Testis (tissue), 2 donors: ENCODE results near the gene CARMIL1.

Experiments
- POLR2A ChIP-seq: fragments of 450-650 bp; IDR thresholded peaks from one replicate; pipeline ENCODE4 v1.6.1; 2017; ENCODE audit warnings: antibody characterized with exemption, mild to moderate bottlenecking, moderate library complexity
- TF ChIP-seq, protein P1 (sequence below), 3 experiments: fragments of 450-650 bp in 2 of 3; fragments of 200-600 bp in 1 of 3; sonication (generic) in 1 of 3; IDR thresholded peaks; one replicate each; pipeline ENCODE4 v1.5.1; 2016 to 2019; ENCODE audit warnings: antibody characterized with exemption in 3 of 3, mild to moderate bottlenecking in 2 of 3, moderate library complexity in 1 of 3

DNA sequence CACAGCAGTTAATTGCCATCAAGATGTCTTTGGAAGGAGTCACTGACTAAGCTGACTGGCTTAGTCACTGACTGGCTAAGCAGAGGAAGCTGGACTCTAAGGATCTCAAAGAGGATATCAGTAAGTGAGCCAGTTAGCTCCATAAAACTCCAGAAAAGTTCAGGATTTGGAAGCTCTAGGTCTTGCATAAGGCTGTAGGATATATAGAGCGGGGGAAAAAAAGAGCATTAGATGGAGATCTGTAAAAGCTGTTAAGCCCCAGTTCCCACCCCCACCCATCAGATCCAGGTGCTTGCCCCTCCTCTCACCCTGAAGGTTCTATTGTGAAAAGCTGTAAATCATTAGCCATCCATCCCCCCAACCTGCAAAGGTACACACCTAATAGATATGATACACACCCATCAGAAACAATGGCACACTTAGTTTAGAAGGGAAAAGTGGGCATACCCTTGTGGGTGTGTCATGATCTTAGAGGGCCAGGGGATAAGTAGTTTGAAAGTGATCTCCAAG is 32.2 kb downstream of the CARMIL1 start:
- TF ChIP-seq, protein P1, sequence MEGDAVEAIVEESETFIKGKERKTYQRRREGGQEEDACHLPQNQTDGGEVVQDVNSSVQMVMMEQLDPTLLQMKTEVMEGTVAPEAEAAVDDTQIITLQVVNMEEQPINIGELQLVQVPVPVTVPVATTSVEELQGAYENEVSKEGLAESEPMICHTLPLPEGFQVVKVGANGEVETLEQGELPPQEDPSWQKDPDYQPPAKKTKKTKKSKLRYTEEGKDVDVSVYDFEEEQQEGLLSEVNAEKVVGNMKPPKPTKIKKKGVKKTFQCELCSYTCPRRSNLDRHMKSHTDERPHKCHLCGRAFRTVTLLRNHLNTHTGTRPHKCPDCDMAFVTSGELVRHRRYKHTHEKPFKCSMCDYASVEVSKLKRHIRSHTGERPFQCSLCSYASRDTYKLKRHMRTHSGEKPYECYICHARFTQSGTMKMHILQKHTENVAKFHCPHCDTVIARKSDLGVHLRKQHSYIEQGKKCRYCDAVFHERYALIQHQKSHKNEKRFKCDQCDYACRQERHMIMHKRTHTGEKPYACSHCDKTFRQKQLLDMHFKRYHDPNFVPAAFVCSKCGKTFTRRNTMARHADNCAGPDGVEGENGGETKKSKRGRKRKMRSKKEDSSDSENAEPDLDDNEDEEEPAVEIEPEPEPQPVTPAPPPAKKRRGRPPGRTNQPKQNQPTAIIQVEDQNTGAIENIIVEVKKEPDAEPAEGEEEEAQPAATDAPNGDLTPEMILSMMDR (IDR thresholded peaks at IDR 0.05): no peak
- TF ChIP-seq POLR2A: no peak
